Upper lobe of left lung (tissue), 6 donors: Measurements from ENCODE around the gene UBE2U. TPM values are rescaled to one million over a fixed set of nuclear protein-coding genes. Genes with fewer than 3 reads are reported as not detected.

Experiments
- ATAC-seq, 2 donors: fragments of 200-7000 bp; cut with Tn5 transposase; one replicate each; pipeline ENCODE4 v1.9.1; 2022; ENCODE audit warnings: mild to moderate bottlenecking in 2 of 2, moderate library complexity in 2 of 2; ENCODE audit not compliant: low FRiP score in 2 of 2
- DNase-seq, 2 donors: peaks; one replicate each; pipeline ENCODE4 v3.0.0-alpha.2; 2019 to 2020
- H3K27ac ChIP-seq, 4 donors: fragments of 200-600 bp; sonication (generic); one replicate each; pipeline ENCODE4 v1.5.1; 2016 to 2019
- H3K27me3 ChIP-seq, 4 donors: fragments of 200-600 bp; sonication (generic); one replicate each; pipeline ENCODE4 v1.5.1; 2017 to 2019
- H3K36me3 ChIP-seq, 4 donors: fragments of 200-600 bp; sonication (generic); one replicate each; pipeline ENCODE4 v1.5.1; 2016 to 2019
- H3K4me1 ChIP-seq, 4 donors: fragments of 200-600 bp; sonication (generic); one replicate each; pipeline ENCODE4 v1.5.1; 2018 to 2019
- H3K4me3 ChIP-seq, 4 donors: fragments of 200-600 bp; sonication (generic); one replicate each; pipeline ENCODE4 v1.5.1; 2017 to 2019; ENCODE audit warnings: mild to moderate bottlenecking in 2 of 4, moderate library complexity in 1 of 4
- H3K9me3 ChIP-seq, 4 donors: fragments of 200-600 bp; sonication (generic); one replicate each; pipeline ENCODE4 v1.5.1; 2018 to 2019
- CTCF ChIP-seq, 6 experiments: fragments of 450-650 bp in 4 of 6; fragments of 200-600 bp in 2 of 6; sonication (generic) in 2 of 6; IDR thresholded peaks; one replicate each; pipeline ENCODE4 v1.5.1; 2016 to 2019; ENCODE audit warnings: antibody characterized with exemption in 6 of 6
- EP300 ChIP-seq, 4 donors: sonication (generic); formaldehyde crosslinking; IDR thresholded peaks; one replicate each; pipeline ENCODE4 v1.5.1; 2017; ENCODE audit warnings: antibody characterized with exemption in 4 of 4, control low read depth in 2 of 4
- POLR2A ChIP-seq, 4 donors: fragments of 450-650 bp; IDR thresholded peaks; one replicate each; pipeline ENCODE4 v1.5.1; 2016 to 2017; ENCODE audit warnings: antibody characterized with exemption in 4 of 4, mild to moderate bottlenecking in 2 of 4
- POLR2AphosphoS5 ChIP-seq, 2 donors: sonication (generic); formaldehyde crosslinking; IDR thresholded peaks; one replicate each; pipeline ENCODE4 v1.5.1; 2017; ENCODE audit warnings: antibody characterized with exemption in 2 of 2
- WGBS, 2 donors: methylation state at CpG; one replicate each; pipeline ENCODE4 v1.1.5; 2017 to 2018; 5-methylcytosine and 5-hydroxymethylcytosine counted together
- total RNA-seq, 6 donors: library from RNA; depleted of rRNA in 4 of 6; stranded (reverse); fragments of >200 nt in 4 of 6; gene quantifications; one replicate each; pipeline versions ENCODE4 v1.1.0 to v1.2.1, GENCODE V29; 2016 to 2021
- donor health status: DM: no; HTN: no; CAD: no; lungs with moderate emphysema.
- donor health status: DM: no; HTN: yes; CAD: no; lungs with severe emphysema.

UBE2U gene
- total RNA-seq, 6 donors from 2014 or later = 0.34 TPM; not detected in 5

- 50 to 61% methylated on average over 1 of the region's 1 CpG for WGBS, 2 donors
- H3K27me3 ChIP-seq = no peaks in the 10 kb centered on the region
- TF ChIP-seq CTCF (IDR thresholded peaks at IDR 0.05) (no peak), EP300 (IDR thresholded peaks at IDR 0.05) (no peak), POLR2A (IDR thresholded peaks at IDR 0.05) (no peak), POLR2AphosphoS5 (IDR thresholded peaks at IDR 0.05) (no peak)
- H3K36me3 ChIP-seq = no peaks in the 10 kb centered on the region
- H3K27ac ChIP-seq = no peak overlapping the region
- H3K9me3 ChIP-seq = no peaks in the 10 kb centered on the region
- peaks cover 0 to 7% (median 5%) of the 10 kb centered on the region in 4 donors for H3K4me1 ChIP-seq
- ATAC-seq = no peak
- no peak for DNase-seq
- no peak overlapping the region for H3K4me3 ChIP-seq
These were observed 66.1 kb downstream of the UBE2U start for GRCh38 chr1:64269558-64269884.

GRCh38 chr1:64280001-64280400 is 76.6 kb downstream of the UBE2U start:
- Histone ChIP-seq H3K27me3 (no peaks in the 10 kb centered on the region), H3K9me3 (no peaks in the 10 kb centered on the region), H3K36me3 (no peaks in the 10 kb centered on the region), H3K4me3 (no peak overlapping the region), H3K27ac (no peak overlapping the region), H3K4me1 (no peaks in the 10 kb centered on the region)
- 77 to 92% methylated on average over 4 of the region's 4 CpGs for WGBS, 2 donors
- no peak for DNase-seq
- ATAC-seq = no peak
- TF ChIP-seq POLR2A (IDR thresholded peaks at IDR 0.05) (no peak), POLR2AphosphoS5 (IDR thresholded peaks at IDR 0.05) (no peak), EP300 (IDR thresholded peaks at IDR 0.05) (no peak), CTCF (IDR thresholded peaks at IDR 0.05) (no peak)

- no peak overlapping the region for H3K27ac ChIP-seq
- H3K4me1 ChIP-seq = no peaks in the 10 kb centered on the region
- H3K36me3 ChIP-seq = no peaks in the 10 kb centered on the region
- H3K9me3 ChIP-seq = no peaks in the 10 kb centered on the region
- no peak overlapping the region for H3K4me3 ChIP-seq
- ATAC-seq (no peak), DNase-seq (no peak)
- TF ChIP-seq POLR2A (IDR thresholded peaks at IDR 0.05) (no peak), CTCF (IDR thresholded peaks at IDR 0.05) (no peak), EP300 (IDR thresholded peaks at IDR 0.05) (no peak), POLR2AphosphoS5 (IDR thresholded peaks at IDR 0.05) (no peak)
- no peaks in the 10 kb centered on the region for H3K27me3 ChIP-seq
- WGBS, 2 donors = 48 to 61% methylated on average over 4 of the region's 4 CpGs
These were observed 78.9 kb downstream of the UBE2U start for GRCh38 chr1:64282351-64282750.

- H3K27me3 ChIP-seq = no peaks in the 10 kb centered on the region
- H3K4me1 ChIP-seq = no peaks in the 10 kb centered on the region
- ATAC-seq (no peak), DNase-seq (no peak)
- no peak overlapping the region for H3K27ac ChIP-seq
- no peaks in the 10 kb centered on the region for H3K9me3 ChIP-seq
- no peaks in the 10 kb centered on the region for H3K36me3 ChIP-seq
- WGBS, 2 donors = 49 to 50% methylated on average over 3 of the region's 3 CpGs
- H3K4me3 ChIP-seq = no peak overlapping the region
- TF ChIP-seq POLR2AphosphoS5 (IDR thresholded peaks at IDR 0.05) = no peak
- no peak for TF ChIP-seq EP300 (IDR thresholded peaks at IDR 0.05)
- no peak for TF ChIP-seq CTCF (IDR thresholded peaks at IDR 0.05)
- no peak for TF ChIP-seq POLR2A (IDR thresholded peaks at IDR 0.05)
These were observed 83.6 kb downstream of the UBE2U start for GRCh38 chr1:64287071-64287470.

GRCh38 chr1:64290420-64290819 is 87.0 kb downstream of the UBE2U start:
- H3K4me1 ChIP-seq = no peaks in the 10 kb centered on the region
- H3K27ac ChIP-seq = no peak overlapping the region
- ATAC-seq (no peak), DNase-seq (no peak)
- TF ChIP-seq CTCF (IDR thresholded peaks at IDR 0.05) (no peak), POLR2A (IDR thresholded peaks at IDR 0.05) (no peak), EP300 (IDR thresholded peaks at IDR 0.05) (no peak), POLR2AphosphoS5 (IDR thresholded peaks at IDR 0.05) (no peak)
- no peaks in the 10 kb centered on the region for H3K9me3 ChIP-seq
- H3K36me3 ChIP-seq = no peaks in the 10 kb centered on the region
- H3K27me3 ChIP-seq = no peaks in the 10 kb centered on the region
- no peak overlapping the region for H3K4me3 ChIP-seq
- 88 to 96% methylated on average over 1 of the region's 1 CpG for WGBS, 2 donors
